GM06990 (cell line): ENCODE measurements around the gene SCN3B.
A peak's percentile ranks its signal among the peaks of the same experiment; 100 is the strongest.

Experiments used
- DNase-seq: peaks from one replicate; pipeline ENCODE4 v3.0.0-alpha.2; 2011; ENCODE audit not compliant: insufficient read length; ENCODE audit errors: extremely low read depth
- H3K27me3 ChIP-seq: replicated peaks from 2 replicates; pipeline ENCODE4 v1.6.0; 2011; ENCODE audit warnings: low read length; ENCODE audit not compliant: control insufficient read depth, insufficient read depth
- H3K36me3 ChIP-seq: 2 replicates; pipeline ENCODE4 v1.5.1; 2011; ENCODE audit warnings: low read length; ENCODE audit not compliant: control insufficient read depth, insufficient read depth
- H3K4me3 ChIP-seq: replicated peaks from 2 replicates; pipeline ENCODE4 v1.5.1; 2011; ENCODE audit warnings: low read depth, mild to moderate bottlenecking, control low read depth, low read length
- CTCF ChIP-seq: IDR thresholded peaks from 2 replicates; pipeline ENCODE4 v1.5.1; 2011; ENCODE audit warnings: low read length, control low read depth, mild to moderate bottlenecking, inconsistent platforms; ENCODE audit not compliant: insufficient read depth, poor library complexity, severe bottlenecking

SCN3B gene

GRCh38 chr11:123683428-123684170 is 29.2 kb upstream of the SCN3B start:
- Histone ChIP-seq H3K4me3 (no peak overlapping the region), H3K27me3 (0 out of 2 replicates have a peak, but pooled peaks cover 1% of the 10 kb centered on the region), H3K36me3 (no peaks in the 10 kb centered on the region)
- no peak for TF ChIP-seq CTCF
- DNase-seq: no peak

DNA sequence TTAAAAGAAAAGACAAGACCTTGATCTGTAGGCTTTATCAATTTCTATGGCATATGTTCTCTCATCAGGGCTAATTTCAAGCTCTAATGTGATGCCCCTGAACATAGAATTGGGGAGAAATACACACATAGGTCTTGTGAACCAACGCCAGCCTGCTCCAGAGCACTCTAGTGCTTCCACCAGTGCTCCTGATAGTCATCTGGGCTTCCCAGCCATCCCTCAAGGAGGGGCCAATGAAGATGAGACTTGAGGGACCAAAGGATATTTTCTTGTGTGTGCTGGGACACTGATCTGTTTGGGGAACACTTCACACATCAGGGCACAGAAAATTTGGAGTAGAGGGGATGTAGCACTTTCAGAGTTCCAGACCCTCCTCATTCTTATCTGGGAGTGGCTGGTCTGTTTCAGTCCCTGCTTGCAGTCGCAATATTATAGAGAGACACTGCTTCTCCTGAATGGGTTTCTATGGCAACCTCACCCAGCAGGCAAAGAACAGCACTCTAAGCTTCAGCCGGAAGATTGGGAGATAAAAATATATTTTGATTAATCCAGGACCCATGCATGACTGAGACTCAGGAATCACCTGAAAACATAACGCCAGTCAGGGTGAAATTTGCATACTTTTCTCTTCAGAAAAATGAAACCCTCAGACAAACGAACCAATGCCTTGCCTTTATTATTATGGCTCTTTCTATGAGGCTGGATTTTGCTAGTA is 28.4 kb upstream of the SCN3B start:
- DNase-seq: no peak
- no peak for TF ChIP-seq CTCF
- no peaks in the 10 kb centered on the region for H3K36me3 ChIP-seq
- H3K27me3 ChIP-seq: 0 out of 2 replicates have a peak, but pooled peaks cover 1% of the 10 kb centered on the region
- no peak overlapping the region for H3K4me3 ChIP-seq

GRCh38 chr11:123681030-123681429 is 26.6 kb upstream of the SCN3B start:
- Histone ChIP-seq H3K27me3 (0 out of 2 replicates have a peak, but pooled peaks cover 1% of the 10 kb centered on the region), H3K36me3 (no peaks in the 10 kb centered on the region), H3K4me3 (no peak overlapping the region)
- peak; percentile 6 for DNase-seq
- no peak for TF ChIP-seq CTCF

- no peak for DNase-seq
- H3K27me3 ChIP-seq: no peaks in the 10 kb centered on the region
Observed at GRCh38 chr11:123678246-123678645, 23.8 kb upstream of the SCN3B start.

GRCh38 chr11:123677510-123677909 is 23.1 kb upstream of the SCN3B start:
- no peak for DNase-seq
- H3K4me3 ChIP-seq: no peak overlapping the region
- no peaks in the 10 kb centered on the region for H3K36me3 ChIP-seq
- H3K27me3 ChIP-seq: 0 out of 2 replicates have a peak, but pooled peaks cover 1% of the 10 kb centered on the region
- no peak for TF ChIP-seq CTCF

More at GRCh38 chr11:123678246-123678645, 23.8 kb upstream of the SCN3B start:
- TF ChIP-seq CTCF: no peak
- Histone ChIP-seq H3K4me3 (no peak overlapping the region), H3K36me3 (no peaks in the 10 kb centered on the region)
